Cardiac muscle cell (in vitro differentiated cells and primary cell): ENCODE data around the gene KLHL14. TPM values are rescaled to one million over a fixed set of nuclear protein-coding genes. Genes with fewer than 3 reads are reported as not detected.

Experiments
- DNase-seq, 2 donors: peaks; one replicate each; pipeline versions ENCODE4 v3.0.0 to v3.0.0-alpha.2; 2010 to 2017; ENCODE audit warnings: low read depth in 1 of 2, low spot score in 1 of 2
- H3K27ac ChIP-seq: fragments of 200-600 bp; sonication (generic); 2 replicates; pipeline ENCODE4 v1.5.1; 2016
- H3K27me3 ChIP-seq: fragments of 200-600 bp; sonication (generic); 2 replicates; pipeline ENCODE4 v1.6.0; 2016; ENCODE audit warnings: control low read depth
- H3K36me3 ChIP-seq: fragments of 200-600 bp; sonication (generic); 2 replicates; pipeline ENCODE4 v1.5.1; 2016; ENCODE audit warnings: control low read depth
- H3K4me1 ChIP-seq: fragments of 200-600 bp; sonication (generic); 2 replicates; pipeline ENCODE4 v1.8.1; 2017; ENCODE audit warnings: low read depth, mild to moderate bottlenecking, mixed run types
- H3K4me3 ChIP-seq: fragments of 200-600 bp; sonication (generic); 2 replicates; pipeline ENCODE4 v1.5.1; 2016; ENCODE audit warnings: mild to moderate bottlenecking
- H3K9me3 ChIP-seq: fragments of 200-600 bp; sonication (generic); 2 replicates; pipeline ENCODE4 v1.5.1; 2017; ENCODE audit warnings: low read depth, mild to moderate bottlenecking, control low read depth
- polyA plus RNA-seq: library from polyadenylated mRNA; unstranded; fragments of >200 nt; fragmentation: Nextera tagmentation; extraction: Ambion mirVana; gene quantifications from 2 replicates; pipeline ENCODE4 v1.2.1, GENCODE V29; 2016
- total RNA-seq: library from RNA; depleted of rRNA; stranded (reverse); fragments of >200 nt; gene quantifications from 2 replicates; pipeline ENCODE4 v1.2.3, GENCODE V29; 2016
- TF ChIP-seq, protein P1 (sequence below): IDR thresholded peaks from 2 replicates; pipeline ENCODE4 v1.5.1; 2012; ENCODE audit warnings: low read depth, mild to moderate bottlenecking, low read length

The KLHL14 gene
- total and polyA plus RNA-seq, 2 experiments from 2014 or later: 54.8 to 69.8 TPM

DNA sequence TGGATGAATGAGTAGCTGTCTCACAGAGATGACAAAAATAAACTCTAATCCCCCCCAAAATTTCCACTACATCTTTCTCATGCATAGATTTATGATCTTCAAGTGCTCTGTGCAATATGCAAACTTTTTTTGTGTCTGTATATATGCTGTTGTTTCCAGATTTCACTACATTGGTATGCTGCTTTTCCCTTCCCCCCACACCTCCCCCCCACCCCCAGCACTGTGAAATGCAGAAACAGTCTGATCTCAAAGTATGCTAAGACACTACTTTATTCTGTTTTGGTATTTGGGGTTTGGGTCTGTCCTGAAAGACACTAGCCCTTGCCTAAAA is 524 bp upstream of the KLHL14 start:
- H3K36me3 ChIP-seq: no peaks in the 10 kb centered on the region
- no peaks in the 10 kb centered on the region for H3K9me3 ChIP-seq
- H3K4me1 ChIP-seq: peaks cover 21% of the 10 kb centered on the region
- TF ChIP-seq, protein P1, sequence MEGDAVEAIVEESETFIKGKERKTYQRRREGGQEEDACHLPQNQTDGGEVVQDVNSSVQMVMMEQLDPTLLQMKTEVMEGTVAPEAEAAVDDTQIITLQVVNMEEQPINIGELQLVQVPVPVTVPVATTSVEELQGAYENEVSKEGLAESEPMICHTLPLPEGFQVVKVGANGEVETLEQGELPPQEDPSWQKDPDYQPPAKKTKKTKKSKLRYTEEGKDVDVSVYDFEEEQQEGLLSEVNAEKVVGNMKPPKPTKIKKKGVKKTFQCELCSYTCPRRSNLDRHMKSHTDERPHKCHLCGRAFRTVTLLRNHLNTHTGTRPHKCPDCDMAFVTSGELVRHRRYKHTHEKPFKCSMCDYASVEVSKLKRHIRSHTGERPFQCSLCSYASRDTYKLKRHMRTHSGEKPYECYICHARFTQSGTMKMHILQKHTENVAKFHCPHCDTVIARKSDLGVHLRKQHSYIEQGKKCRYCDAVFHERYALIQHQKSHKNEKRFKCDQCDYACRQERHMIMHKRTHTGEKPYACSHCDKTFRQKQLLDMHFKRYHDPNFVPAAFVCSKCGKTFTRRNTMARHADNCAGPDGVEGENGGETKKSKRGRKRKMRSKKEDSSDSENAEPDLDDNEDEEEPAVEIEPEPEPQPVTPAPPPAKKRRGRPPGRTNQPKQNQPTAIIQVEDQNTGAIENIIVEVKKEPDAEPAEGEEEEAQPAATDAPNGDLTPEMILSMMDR: no peak
- peak overlapping the region; percentile 85 for H3K4me3 ChIP-seq
- H3K27me3 ChIP-seq: no peaks in the 10 kb centered on the region
- DNase-seq: no peak
- H3K27ac ChIP-seq: peak overlapping the region; percentile 27

DNA sequence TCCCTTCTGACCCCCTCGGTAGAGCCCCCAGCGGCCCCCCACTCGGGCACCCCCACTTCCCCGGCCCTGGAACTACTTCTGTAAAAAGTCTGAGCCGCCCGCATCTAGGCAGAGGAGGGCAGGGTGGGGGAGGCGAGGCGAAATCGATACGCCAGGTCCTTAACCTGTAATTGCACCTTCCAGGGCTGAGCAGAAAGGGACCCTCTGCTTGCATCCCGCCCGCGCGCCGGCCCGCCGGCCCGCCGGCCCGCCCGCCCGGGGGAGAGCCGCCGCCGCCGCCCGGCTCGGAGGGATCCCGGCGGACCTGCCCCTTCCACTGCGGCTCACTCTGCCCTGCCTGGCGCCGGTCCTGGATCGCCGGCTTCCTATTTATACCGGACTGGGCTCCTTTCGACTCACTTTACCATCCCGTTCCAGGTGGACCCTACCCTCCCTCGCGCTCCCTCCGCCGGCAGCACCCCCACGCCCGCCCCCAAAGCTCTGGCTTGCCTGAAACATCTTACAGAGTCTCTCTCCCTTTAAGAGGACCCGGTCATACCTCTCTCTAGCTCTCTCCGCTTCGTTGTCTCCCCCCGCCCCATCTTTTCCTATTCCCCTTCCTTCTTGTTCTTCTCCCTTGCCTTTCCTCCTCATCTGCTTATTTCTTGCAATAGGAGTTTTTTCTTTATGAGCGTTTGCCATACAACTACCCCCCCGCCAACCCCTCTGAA is 797 bp downstream of the KLHL14 start:
- Histone ChIP-seq H3K4me1 (peaks cover 29% of the 10 kb centered on the region), H3K27me3 (no peaks in the 10 kb centered on the region), H3K4me3 (peak overlapping the region; percentile 85), H3K36me3 (no peaks in the 10 kb centered on the region), H3K27ac (peak overlapping the region; percentile 87), H3K9me3 (no peaks in the 10 kb centered on the region)
- TF ChIP-seq, protein P1: no peak
- DNase-seq: peak in 1 of 2 donors; percentile 67

DNA sequence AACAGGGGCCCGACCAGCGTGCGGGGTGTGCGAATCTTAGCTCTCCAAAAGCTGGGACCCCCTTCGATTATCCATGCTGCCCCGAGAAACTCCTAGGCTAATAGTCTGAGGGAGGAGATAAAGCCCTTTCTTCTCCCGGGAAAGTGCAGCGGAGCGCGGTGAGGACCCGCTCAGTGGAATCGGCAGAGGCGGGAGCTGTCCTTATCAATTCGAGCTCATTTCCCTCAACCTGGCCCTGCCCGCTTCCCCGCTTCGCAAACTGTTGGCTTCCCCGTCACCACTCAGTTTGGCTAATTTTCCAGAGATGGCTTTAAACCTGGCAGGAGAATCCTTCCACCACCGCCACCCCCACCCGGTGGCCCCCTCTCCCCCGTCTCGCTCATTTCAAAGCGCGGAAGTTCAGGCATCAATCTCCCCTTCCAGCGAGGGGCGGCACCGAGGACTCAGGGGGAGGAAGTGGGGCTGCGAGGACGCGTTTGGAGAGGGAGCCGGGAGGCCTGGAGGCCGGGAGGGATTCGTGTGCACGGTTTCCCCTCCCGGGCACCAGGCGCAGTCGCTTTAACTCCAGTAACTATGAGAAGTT is 1.6 kb downstream of the KLHL14 start:
- Histone ChIP-seq H3K9me3 (no peaks in the 10 kb centered on the region), H3K36me3 (no peaks in the 10 kb centered on the region), H3K27ac (peak overlapping the region; percentile 87), H3K4me3 (peak overlapping the region; percentile 85), H3K27me3 (no peaks in the 10 kb centered on the region), H3K4me1 (peaks cover 31% of the 10 kb centered on the region)
- TF ChIP-seq, protein P1: no peak
- peak in 1 of 2 donors; percentile 72 for DNase-seq

DNA sequence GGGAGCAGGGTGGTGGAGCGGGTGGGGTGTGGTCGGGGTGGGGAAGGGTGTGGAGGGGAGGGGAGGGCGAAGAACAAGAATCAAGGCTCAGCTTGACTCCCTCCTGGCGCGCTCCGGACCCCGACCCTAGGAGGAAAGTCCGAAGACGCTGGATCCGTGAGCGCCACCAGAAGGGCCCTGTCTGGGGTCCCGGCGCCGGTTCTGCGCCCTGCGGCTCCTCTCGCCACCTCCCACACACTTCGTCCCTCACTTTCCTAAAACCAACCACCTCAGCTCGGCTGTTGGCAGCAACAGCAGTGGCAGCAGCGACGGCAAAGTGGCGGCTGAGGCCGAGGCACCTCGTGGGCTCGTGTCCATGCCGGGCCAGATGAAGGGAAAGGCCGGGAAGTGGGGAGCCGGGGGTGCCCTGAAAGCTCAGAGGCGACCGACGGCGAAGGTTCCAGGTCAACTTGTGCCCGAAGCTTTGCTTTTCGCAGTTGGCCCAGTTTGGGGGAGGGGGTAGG is 2.1 kb downstream of the KLHL14 start:
- Histone ChIP-seq H3K27me3 (no peaks in the 10 kb centered on the region), H3K4me3 (peak overlapping the region; percentile 85), H3K27ac (peak overlapping the region; percentile 87), H3K9me3 (no peaks in the 10 kb centered on the region), H3K4me1 (peaks cover 36% of the 10 kb centered on the region), H3K36me3 (no peaks in the 10 kb centered on the region)
- DNase-seq: no peak
- TF ChIP-seq, protein P1: no peak

DNA sequence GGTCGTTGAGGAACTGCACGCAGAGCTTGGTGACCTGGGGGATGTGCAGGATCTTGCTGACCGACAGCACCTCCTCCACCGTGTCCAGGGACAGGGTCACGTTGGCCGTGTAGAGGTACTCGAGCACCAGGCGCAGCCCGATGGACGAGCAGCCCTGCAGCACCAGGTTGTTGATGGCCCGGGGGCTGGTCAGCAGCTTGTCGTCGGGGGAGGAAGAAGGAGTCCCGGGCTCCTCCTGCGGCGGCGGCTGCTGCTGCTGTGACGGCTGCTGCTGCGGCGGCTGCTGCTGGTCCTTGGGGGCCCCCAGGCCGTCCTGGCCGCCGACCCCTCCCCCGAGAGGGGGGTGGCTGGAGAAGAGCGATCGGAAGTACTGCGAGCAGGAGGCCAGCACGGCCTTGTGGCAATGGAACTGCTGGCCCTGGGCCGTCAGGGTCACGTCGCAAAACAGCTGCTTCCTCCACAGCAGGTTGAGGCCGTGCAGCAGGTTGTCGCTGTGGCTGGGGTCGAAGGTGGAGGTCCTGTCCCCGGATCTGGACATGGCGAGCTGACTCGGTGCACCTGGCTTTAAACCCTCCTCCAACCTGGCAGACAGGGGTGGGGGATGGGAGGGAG is 2.7 kb downstream of the KLHL14 start:
- Histone ChIP-seq H3K4me1 (peaks cover 42% of the 10 kb centered on the region), H3K4me3 (peak overlapping the region; percentile 85), H3K27me3 (no peaks in the 10 kb centered on the region), H3K36me3 (no peaks in the 10 kb centered on the region), H3K27ac (peak overlapping the region; percentile 87), H3K9me3 (no peaks in the 10 kb centered on the region)
- DNase-seq: peak in 1 of 2 donors; percentile 49
- TF ChIP-seq, protein P1: no peak
